Measurements from ENCODE around the gene ARL2BP. TPM values are rescaled to one million over a fixed set of nuclear protein-coding genes. Genes with fewer than 3 reads are reported as not detected.

ARL2BP gene
- polyA plus RNA-seq, 3 donors = 35.4 to 84.6 (median 84.0) TPM

GRCh38 chr16:57216968-57217367 is 28.1 kb upstream of the ARL2BP start:
- no peak for DNase-seq
- no peaks in the 10 kb centered on the region for H3K4me1 Mint-ChIP-seq
- no peaks in the 10 kb centered on the region for H3K27me3 Mint-ChIP-seq (ENCODE audit: low read depth in 3 of 3)
- no peak overlapping the region for H3K27ac Mint-ChIP-seq
- WGBS (ENCODE audit: insufficient coverage) = no CpG with 5 or more reads among the region's 2 CpGs
- peaks cover 83 to 94% of the 10 kb centered on the region in 2 donors for H3K36me3 Mint-ChIP-seq
- Histone ChIP-seq H3K36me3 (replicated peaks in 1 of 2; ENCODE audit: control insufficient read depth in 1 of 2, insufficient read depth in 2 of 2, low read length in 2 of 2) (peaks cover 87 to 100% of the 10 kb centered on the region in 2 donors), H3K4me3 (replicated peaks in 1 of 3; ENCODE audit: low read depth in 2 of 3, low read length in 3 of 3) (no peak overlapping the region), H3K9ac (ENCODE audit: insufficient read depth, low read length, poor library complexity, severe bottlenecking) (no peak overlapping the region), H3K4me2 (replicated peaks; ENCODE audit: extremely low read depth, low read length, poor library complexity, severe bottlenecking) (no peak overlapping the region), H3K27me3 (ENCODE audit: control insufficient read depth in 2 of 2, insufficient read depth in 2 of 2, low read length in 2 of 2) (no peaks in the 10 kb centered on the region), H4K20me1 (ENCODE audit: insufficient read depth, low read length) (no peaks in the 10 kb centered on the region), H2AFZ (ENCODE audit: insufficient read depth, low read depth, low read length, poor library complexity, severe bottlenecking) (no peak overlapping the region), H3K79me2 (ENCODE audit: insufficient read depth, low read length) (no peaks in the 10 kb centered on the region), H3K9me3 (replicated peaks in 1 of 2; ENCODE audit: control insufficient read depth in 1 of 2, insufficient read depth in 1 of 2, low read length in 2 of 2) (peaks cover 7 to 22% of the 10 kb centered on the region in 2 donors), H3K4me1 (ENCODE audit: control insufficient read depth in 1 of 2, insufficient read depth in 2 of 2, low read length in 2 of 2) (no peaks in the 10 kb centered on the region), H3K27ac (ENCODE audit: low read depth in 1 of 2, low read length in 2 of 2) (no peak overlapping the region)
- intact Hi-C loops (cut with micrococcal nuclease) = no loop called here
- TF ChIP-seq CTCF (IDR thresholded peaks at IDR 0.05) = no peak
- H3K4me3 Mint-ChIP-seq = no peak overlapping the region
- peaks cover 13 to 27% (median 22%) of the 10 kb centered on the region in 7 donors for H3K9me3 Mint-ChIP-seq

- H2AFZ ChIP-seq (ENCODE audit: insufficient read depth, low read depth, low read length, poor library complexity, severe bottlenecking) = no peak overlapping the region
- no peak overlapping the region for H3K27ac ChIP-seq (ENCODE audit: low read depth in 1 of 2, low read length in 2 of 2)
- intact Hi-C loops (cut with micrococcal nuclease) = no loop called here
- peaks cover 81 to 100% of the 10 kb centered on the region in 2 donors for H3K36me3 ChIP-seq (replicated peaks in 1 of 2; ENCODE audit: control insufficient read depth in 1 of 2, insufficient read depth in 2 of 2, low read length in 2 of 2)
- no peak for TF ChIP-seq CTCF (IDR thresholded peaks at IDR 0.05)
- H3K9me3 ChIP-seq (replicated peaks in 1 of 2; ENCODE audit: control insufficient read depth in 1 of 2, insufficient read depth in 1 of 2, low read length in 2 of 2) = no peaks in the 10 kb centered on the region
- H3K4me1 ChIP-seq (ENCODE audit: control insufficient read depth in 1 of 2, insufficient read depth in 2 of 2, low read length in 2 of 2) = no peaks in the 10 kb centered on the region
- H3K4me2 ChIP-seq (replicated peaks; ENCODE audit: extremely low read depth, low read length, poor library complexity, severe bottlenecking) = no peak overlapping the region
- peak overlapping the region in 1 of 7 donors; percentile 15 for H3K27ac Mint-ChIP-seq
- no peaks in the 10 kb centered on the region for H3K27me3 Mint-ChIP-seq (ENCODE audit: low read depth in 3 of 3)
- H3K4me3 Mint-ChIP-seq = no peak overlapping the region
- H3K4me3 ChIP-seq (replicated peaks in 1 of 3; ENCODE audit: low read depth in 2 of 3, low read length in 3 of 3) = no peak overlapping the region
- H3K9me3 Mint-ChIP-seq = peaks cover 0 to 6% (median 0%) of the 10 kb centered on the region in 7 donors
- H3K79me2 ChIP-seq (ENCODE audit: insufficient read depth, low read length) = no peaks in the 10 kb centered on the region
- no peaks in the 10 kb centered on the region for H3K27me3 ChIP-seq (ENCODE audit: control insufficient read depth in 2 of 2, insufficient read depth in 2 of 2, low read length in 2 of 2)
- no peak for DNase-seq
- no peak overlapping the region for H3K9ac ChIP-seq (ENCODE audit: insufficient read depth, low read length, poor library complexity, severe bottlenecking)
- no peaks in the 10 kb centered on the region for H4K20me1 ChIP-seq (ENCODE audit: insufficient read depth, low read length)
- peaks cover 86 to 93% of the 10 kb centered on the region in 2 donors for H3K36me3 Mint-ChIP-seq
- H3K4me1 Mint-ChIP-seq = no peaks in the 10 kb centered on the region
- no CpG with 5 or more reads among the region's 1 CpG for WGBS (ENCODE audit: insufficient coverage)
Measured at GRCh38 chr16:57223057-57223456, 22.0 kb upstream of the ARL2BP start.

Measured in CD14-positive monocyte (primary cell).